ENCODE data around the gene IL1RL2.

The IL1RL2 gene

GRCh38 chr2:102267774-102268173, 81.0 kb downstream of the IL1RL2 start:
- H3K9me3 ChIP-seq (ENCODE audit: control insufficient read depth, insufficient read depth, low read length), result no peaks in the 10 kb centered on the region
- H3K4me1 ChIP-seq (ENCODE audit: insufficient read depth, low read length), result peaks cover 3% of the 10 kb centered on the region; the same call in 1 of the 2 replicates
- no peaks in the 10 kb centered on the region for H3K36me3 ChIP-seq (ENCODE audit: insufficient read depth, low read length)
- no peak overlapping the region for H3K9ac ChIP-seq (ENCODE audit: low read depth, low read length)

GRCh38 chr2:102268510-102269199, 81.8 kb downstream of the IL1RL2 start:
- no peaks in the 10 kb centered on the region for H3K36me3 ChIP-seq (ENCODE audit: insufficient read depth, low read length)
- peaks cover 3% of the 10 kb centered on the region; the same call in 1 of the 2 replicates for H3K4me1 ChIP-seq (ENCODE audit: insufficient read depth, low read length)
- H3K9me3 ChIP-seq (ENCODE audit: control insufficient read depth, insufficient read depth, low read length), result no peaks in the 10 kb centered on the region
- no peak overlapping the region for H3K9ac ChIP-seq (ENCODE audit: low read depth, low read length)

DNA sequence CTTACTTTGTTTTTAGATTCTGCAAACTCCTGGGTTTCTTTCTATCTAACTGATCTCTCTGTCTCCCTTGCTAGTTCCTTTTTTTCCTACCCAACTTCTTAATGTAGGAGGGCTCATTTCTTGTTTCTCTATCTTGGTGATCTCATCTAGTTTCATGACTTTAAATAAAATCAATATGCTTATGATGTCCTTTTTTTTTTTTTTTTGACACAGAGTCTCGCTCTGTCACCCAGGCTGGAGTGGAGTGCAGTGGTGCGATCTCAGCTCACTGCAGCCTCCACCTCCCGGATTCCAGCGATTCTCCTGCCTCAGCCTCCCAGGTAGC, 82.3 kb downstream of the IL1RL2 start:
- Histone ChIP-seq H3K4me1 (ENCODE audit: insufficient read depth, low read length) (peaks cover 3% of the 10 kb centered on the region; the same call in 1 of the 2 replicates), H3K9ac (ENCODE audit: low read depth, low read length) (no peak overlapping the region), H3K9me3 (ENCODE audit: control insufficient read depth, insufficient read depth, low read length) (no peaks in the 10 kb centered on the region), H3K36me3 (ENCODE audit: insufficient read depth, low read length) (no peaks in the 10 kb centered on the region)

GRCh38 chr2:102271844-102272243, 85.0 kb downstream of the IL1RL2 start:
- H3K9ac ChIP-seq (ENCODE audit: low read depth, low read length), result no peak overlapping the region
- no peaks in the 10 kb centered on the region for H3K4me1 ChIP-seq (ENCODE audit: insufficient read depth, low read length)
- H3K9me3 ChIP-seq (ENCODE audit: control insufficient read depth, insufficient read depth, low read length), result no peaks in the 10 kb centered on the region
- H3K36me3 ChIP-seq (ENCODE audit: insufficient read depth, low read length), result no peaks in the 10 kb centered on the region

GRCh38 chr2:102273619-102274211, 86.9 kb downstream of the IL1RL2 start:
- no peaks in the 10 kb centered on the region; the same call in 1 of the 2 replicates for H3K9me3 ChIP-seq (ENCODE audit: control insufficient read depth, insufficient read depth, low read length)
- no peaks in the 10 kb centered on the region for H3K4me1 ChIP-seq (ENCODE audit: insufficient read depth, low read length)
- no peak overlapping the region for H3K9ac ChIP-seq (ENCODE audit: low read depth, low read length)
- no peaks in the 10 kb centered on the region for H3K36me3 ChIP-seq (ENCODE audit: insufficient read depth, low read length)

DNA sequence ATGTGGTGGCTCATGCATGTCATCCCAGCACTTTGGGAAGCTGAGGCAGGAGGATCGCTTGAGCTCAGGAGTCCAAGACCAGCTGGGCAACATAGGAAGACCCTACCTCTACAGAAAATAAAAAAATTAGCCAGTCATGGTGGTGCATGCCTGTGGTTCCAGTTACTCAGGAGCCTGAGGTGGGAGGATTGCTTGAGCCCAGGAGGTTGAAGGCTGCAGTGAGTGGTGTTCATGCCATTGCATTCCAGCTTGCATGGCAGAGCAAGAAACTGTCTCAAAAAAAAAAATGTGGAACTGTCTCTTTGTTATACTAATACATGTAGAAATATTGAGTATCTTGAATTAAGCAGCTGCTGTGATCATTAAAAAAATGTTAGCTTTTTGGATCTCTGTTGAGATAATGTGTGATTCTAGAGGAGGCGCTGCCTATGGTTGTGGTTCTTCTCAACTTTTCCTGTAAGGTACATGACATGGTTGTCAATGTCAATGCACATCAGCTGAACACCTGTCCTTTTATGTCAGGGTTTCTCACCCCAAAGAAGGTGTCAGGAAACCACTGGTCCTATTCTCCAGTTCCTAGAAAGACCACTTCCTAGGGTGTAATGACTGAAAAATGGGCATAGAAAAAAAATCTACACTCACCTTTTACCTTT, 89.9 kb downstream of the IL1RL2 start:
- H3K4me1 ChIP-seq (ENCODE audit: insufficient read depth, low read length), result no peaks in the 10 kb centered on the region
- no peaks in the 10 kb centered on the region for H3K36me3 ChIP-seq (ENCODE audit: insufficient read depth, low read length)
- no peak overlapping the region for H3K9ac ChIP-seq (ENCODE audit: low read depth, low read length)
- no peaks in the 10 kb centered on the region; the same call in 1 of the 2 replicates for H3K9me3 ChIP-seq (ENCODE audit: control insufficient read depth, insufficient read depth, low read length)

DNA sequence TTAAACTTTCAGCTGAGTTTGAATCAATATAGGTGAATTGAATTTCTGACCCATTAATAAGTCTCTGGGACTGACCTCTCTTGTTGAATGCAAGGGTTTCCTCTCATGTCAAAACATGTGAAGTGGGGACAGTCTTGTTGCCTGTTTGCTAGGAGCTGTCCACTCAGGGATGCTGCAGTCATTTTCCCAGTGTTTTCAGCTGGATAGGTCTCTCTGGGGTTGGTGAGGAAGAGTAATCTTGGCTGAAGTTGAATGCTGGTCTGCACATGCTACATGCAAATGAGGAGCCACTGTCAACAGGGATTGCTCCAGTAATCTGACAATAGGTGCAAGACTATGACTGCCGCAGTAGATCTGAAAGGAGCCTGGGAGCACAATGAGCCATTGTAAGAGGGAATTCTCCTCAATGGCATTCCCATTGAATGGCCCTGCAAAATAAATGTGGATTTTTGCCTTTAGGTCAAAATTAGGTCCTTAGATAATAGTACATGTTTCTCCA, 90.4 kb downstream of the IL1RL2 start:
- Histone ChIP-seq H3K9me3 (ENCODE audit: control insufficient read depth, insufficient read depth, low read length) (no peaks in the 10 kb centered on the region; the same call in 1 of the 2 replicates), H3K36me3 (ENCODE audit: insufficient read depth, low read length) (no peaks in the 10 kb centered on the region), H3K9ac (ENCODE audit: low read depth, low read length) (no peak overlapping the region), H3K4me1 (ENCODE audit: insufficient read depth, low read length) (no peaks in the 10 kb centered on the region)

DNA sequence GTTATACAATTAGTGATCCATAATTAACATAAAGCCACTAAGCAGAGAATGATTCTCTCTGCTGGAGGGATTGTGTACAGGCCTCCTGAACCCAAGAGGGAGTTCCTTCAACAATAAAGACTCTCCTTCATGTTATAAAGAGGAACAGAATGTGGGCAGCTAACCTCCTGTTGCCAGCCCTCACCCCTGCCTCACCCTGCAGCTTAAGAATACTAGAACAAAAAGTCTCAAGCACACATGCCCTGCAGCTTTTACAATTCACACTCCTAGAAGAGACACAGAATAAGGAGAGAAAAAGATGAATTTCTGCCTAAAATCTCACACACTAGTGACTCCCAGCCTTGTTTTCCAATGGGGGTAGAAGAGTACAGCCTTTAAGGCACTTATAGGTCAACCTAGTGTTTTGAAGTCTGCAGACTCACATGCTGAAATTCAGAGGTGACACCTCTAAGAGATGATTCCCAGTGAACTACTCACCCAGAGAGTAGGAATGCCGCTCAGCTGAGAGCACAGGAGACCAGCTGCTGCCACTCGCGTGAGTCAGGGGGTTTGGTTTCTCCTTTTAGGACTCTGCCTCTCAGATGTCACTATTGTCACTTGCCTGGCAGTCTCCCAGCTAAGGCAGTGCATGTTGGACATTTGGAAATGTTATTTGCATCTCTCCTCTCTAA, 92.0 kb downstream of the IL1RL2 start:
- Histone ChIP-seq H3K4me1 (ENCODE audit: insufficient read depth, low read length) (no peaks in the 10 kb centered on the region), H3K9ac (ENCODE audit: low read depth, low read length) (no peak overlapping the region), H3K9me3 (ENCODE audit: control insufficient read depth, insufficient read depth, low read length) (no peaks in the 10 kb centered on the region; the same call in 1 of the 2 replicates), H3K36me3 (ENCODE audit: insufficient read depth, low read length) (no peaks in the 10 kb centered on the region)

DNA sequence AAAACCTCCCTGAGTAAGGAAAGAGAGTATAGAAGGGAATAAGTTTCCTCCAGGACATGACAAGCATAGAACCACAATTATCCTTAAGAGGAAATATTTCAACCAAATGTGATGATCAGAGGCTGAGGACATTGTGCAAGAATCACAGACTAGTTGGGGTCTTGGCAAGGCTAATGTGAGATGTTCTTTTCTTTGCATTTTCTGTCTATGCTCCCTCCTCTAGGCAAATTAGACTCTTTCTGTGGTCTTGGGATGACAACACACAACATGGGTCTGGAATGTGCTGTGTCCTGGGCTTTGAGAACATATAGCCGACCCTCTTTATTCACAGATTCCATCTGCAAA, 92.5 kb downstream of the IL1RL2 start:
- H3K9me3 ChIP-seq (ENCODE audit: control insufficient read depth, insufficient read depth, low read length), result no peaks in the 10 kb centered on the region; the same call in 1 of the 2 replicates
- H3K9ac ChIP-seq (ENCODE audit: low read depth, low read length), result no peak overlapping the region
- H3K4me1 ChIP-seq (ENCODE audit: insufficient read depth, low read length), result no peaks in the 10 kb centered on the region
- no peaks in the 10 kb centered on the region for H3K36me3 ChIP-seq (ENCODE audit: insufficient read depth, low read length)

- Histone ChIP-seq H3K4me1 (ENCODE audit: insufficient read depth, low read length) (no peaks in the 10 kb centered on the region), H3K9me3 (ENCODE audit: control insufficient read depth, insufficient read depth, low read length) (no peaks in the 10 kb centered on the region), H3K36me3 (ENCODE audit: insufficient read depth, low read length) (no peaks in the 10 kb centered on the region), H3K9ac (ENCODE audit: low read depth, low read length) (no peak overlapping the region)
These were observed 95.9 kb downstream of the IL1RL2 start for GRCh38 chr2:102282678-102283091.

- no peaks in the 10 kb centered on the region for H3K4me1 ChIP-seq (ENCODE audit: insufficient read depth, low read length)
- no peak overlapping the region for H3K9ac ChIP-seq (ENCODE audit: low read depth, low read length)
- H3K36me3 ChIP-seq (ENCODE audit: insufficient read depth, low read length), result no peaks in the 10 kb centered on the region
- no peaks in the 10 kb centered on the region for H3K9me3 ChIP-seq (ENCODE audit: control insufficient read depth, insufficient read depth, low read length)
These were observed 97.2 kb downstream of the IL1RL2 start for GRCh38 chr2:102283996-102284395.

DNA sequence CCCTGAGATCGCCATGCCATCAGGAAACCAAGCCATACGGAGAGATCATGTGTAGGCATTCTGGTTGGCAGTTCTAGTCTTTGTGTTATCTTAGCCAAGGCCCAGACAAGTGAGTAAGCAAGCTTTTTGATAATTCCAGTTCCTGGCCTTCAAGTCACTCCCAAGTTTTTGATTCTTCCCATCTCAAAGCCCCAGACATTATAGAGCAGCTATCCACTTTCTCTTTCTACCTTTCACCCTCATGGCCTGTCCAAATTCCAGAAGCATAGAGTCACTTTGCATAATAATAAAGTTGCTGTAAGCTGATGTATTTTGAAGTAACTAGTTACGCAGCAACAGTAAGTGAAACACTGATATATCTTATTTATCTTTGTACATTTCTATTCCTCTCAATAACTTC, 97.8 kb downstream of the IL1RL2 start:
- H3K9me3 ChIP-seq (ENCODE audit: control insufficient read depth, insufficient read depth, low read length), result no peaks in the 10 kb centered on the region
- no peak overlapping the region for H3K9ac ChIP-seq (ENCODE audit: low read depth, low read length)
- H3K36me3 ChIP-seq (ENCODE audit: insufficient read depth, low read length), result no peaks in the 10 kb centered on the region
- no peaks in the 10 kb centered on the region for H3K4me1 ChIP-seq (ENCODE audit: insufficient read depth, low read length)

DNA sequence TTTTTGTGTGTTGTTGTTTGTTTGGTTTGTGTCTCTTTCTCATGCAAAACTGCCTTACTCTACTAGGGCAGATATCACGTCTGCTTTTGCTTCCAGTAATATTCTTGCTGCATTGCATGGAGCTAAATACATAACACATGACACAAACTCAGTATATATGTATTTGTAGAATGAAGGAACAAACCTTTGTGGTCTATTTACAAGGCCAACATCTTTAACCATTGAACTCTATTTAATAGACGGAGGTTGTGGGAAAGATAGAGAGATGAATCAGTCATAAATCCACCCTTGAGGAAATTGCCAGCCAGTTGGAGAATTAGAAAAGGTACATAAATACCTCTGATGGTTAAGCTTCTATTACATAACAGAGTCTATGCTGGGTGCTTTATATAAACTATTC, 98.5 kb downstream of the IL1RL2 start:
- no peaks in the 10 kb centered on the region for H3K9me3 ChIP-seq (ENCODE audit: control insufficient read depth, insufficient read depth, low read length)
- no peaks in the 10 kb centered on the region for H3K4me1 ChIP-seq (ENCODE audit: insufficient read depth, low read length)
- H3K9ac ChIP-seq (ENCODE audit: low read depth, low read length), result no peak overlapping the region
- H3K36me3 ChIP-seq (ENCODE audit: insufficient read depth, low read length), result no peaks in the 10 kb centered on the region

DNA sequence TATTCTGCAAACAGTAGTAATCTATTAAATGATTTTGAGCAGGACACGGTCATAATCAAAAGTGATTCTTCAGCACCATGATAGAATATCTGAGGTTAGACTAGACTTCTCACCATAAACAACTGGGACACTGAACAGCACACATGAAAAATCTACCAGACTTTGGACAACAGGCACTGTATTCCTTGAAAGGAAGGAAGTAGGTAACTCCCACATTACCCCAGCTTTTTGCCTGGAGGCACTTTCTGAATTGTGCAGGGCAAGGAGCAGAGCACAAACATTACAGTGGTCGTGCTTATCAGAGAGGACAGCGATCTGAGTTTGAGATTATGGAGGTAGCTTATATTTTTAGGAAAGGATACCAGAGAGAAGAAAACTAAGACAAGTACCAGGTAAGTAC, 99.2 kb downstream of the IL1RL2 start:
- Histone ChIP-seq H3K9ac (ENCODE audit: low read depth, low read length) (no peak overlapping the region), H3K9me3 (ENCODE audit: control insufficient read depth, insufficient read depth, low read length) (no peaks in the 10 kb centered on the region), H3K36me3 (ENCODE audit: insufficient read depth, low read length) (no peaks in the 10 kb centered on the region), H3K4me1 (ENCODE audit: insufficient read depth, low read length) (no peaks in the 10 kb centered on the region)
